Measurements from ENCODE around the gene ARX. TPM values are rescaled to one million over a fixed set of nuclear protein-coding genes. Genes with fewer than 3 reads are reported as not detected.

The ARX gene
- total RNA-seq, 2 donors from 2014 or later, result not detected

- no peaks in the 10 kb centered on the region for H3K36me3 ChIP-seq
These were observed 11.2 kb downstream of the ARX start for GRCh38 chrX:25004485-25005032.

DNA sequence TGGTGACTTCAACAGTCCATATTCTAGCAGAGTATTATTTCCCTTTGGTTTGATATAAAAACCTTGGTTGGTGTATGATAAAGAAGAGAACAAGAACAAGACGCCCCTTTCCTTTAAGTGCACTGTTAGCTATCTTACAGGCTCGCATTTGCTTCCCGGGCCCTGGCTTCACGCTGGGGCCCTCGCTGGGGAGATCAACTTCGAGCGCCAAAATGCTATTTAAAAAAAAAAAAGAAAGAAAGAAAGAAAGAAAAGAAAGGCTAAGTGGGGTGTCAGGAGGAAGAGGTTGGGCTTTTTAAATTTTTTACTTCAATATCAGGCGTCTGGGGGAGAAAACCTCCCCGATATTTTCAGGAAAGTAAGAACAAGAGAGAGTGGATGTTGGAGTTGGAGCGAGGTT, 11.7 kb downstream of the ARX start:
- peaks cover 6% of the 10 kb centered on the region for H3K27me3 ChIP-seq (replicated peaks; ENCODE audit: insufficient read depth)
- ATAC-seq (ENCODE audit: insufficient number of reproducible peaks, low FRiP score, low read depth) (no peak), DNase-seq (ENCODE audit: low spot score) (no peak)
- H3K36me3 ChIP-seq, result no peaks in the 10 kb centered on the region
- H3K27ac ChIP-seq, result no peak overlapping the region
- H3K4me1 ChIP-seq (ENCODE audit: control insufficient read depth in 1 of 2, low read depth in 2 of 2), result peaks cover 4 to 21% of the 10 kb centered on the region in 2 donors
- no peaks in the 10 kb centered on the region for H3K9me3 ChIP-seq
- TF ChIP-seq, protein P1, sequence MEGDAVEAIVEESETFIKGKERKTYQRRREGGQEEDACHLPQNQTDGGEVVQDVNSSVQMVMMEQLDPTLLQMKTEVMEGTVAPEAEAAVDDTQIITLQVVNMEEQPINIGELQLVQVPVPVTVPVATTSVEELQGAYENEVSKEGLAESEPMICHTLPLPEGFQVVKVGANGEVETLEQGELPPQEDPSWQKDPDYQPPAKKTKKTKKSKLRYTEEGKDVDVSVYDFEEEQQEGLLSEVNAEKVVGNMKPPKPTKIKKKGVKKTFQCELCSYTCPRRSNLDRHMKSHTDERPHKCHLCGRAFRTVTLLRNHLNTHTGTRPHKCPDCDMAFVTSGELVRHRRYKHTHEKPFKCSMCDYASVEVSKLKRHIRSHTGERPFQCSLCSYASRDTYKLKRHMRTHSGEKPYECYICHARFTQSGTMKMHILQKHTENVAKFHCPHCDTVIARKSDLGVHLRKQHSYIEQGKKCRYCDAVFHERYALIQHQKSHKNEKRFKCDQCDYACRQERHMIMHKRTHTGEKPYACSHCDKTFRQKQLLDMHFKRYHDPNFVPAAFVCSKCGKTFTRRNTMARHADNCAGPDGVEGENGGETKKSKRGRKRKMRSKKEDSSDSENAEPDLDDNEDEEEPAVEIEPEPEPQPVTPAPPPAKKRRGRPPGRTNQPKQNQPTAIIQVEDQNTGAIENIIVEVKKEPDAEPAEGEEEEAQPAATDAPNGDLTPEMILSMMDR (IDR thresholded peaks at IDR 0.05), result no peak
- no peak overlapping the region for H3K4me3 ChIP-seq

More at GRCh38 chrX:25004485-25005032, 11.2 kb downstream of the ARX start:
- Histone ChIP-seq H3K9me3 (no peaks in the 10 kb centered on the region), H3K4me1 (ENCODE audit: control insufficient read depth in 1 of 2, low read depth in 2 of 2) (peaks cover 4 to 21% of the 10 kb centered on the region in 2 donors), H3K27me3 (replicated peaks; ENCODE audit: insufficient read depth) (peaks cover 6% of the 10 kb centered on the region), H3K27ac (no peak overlapping the region), H3K4me3 (peak overlapping the region; percentile 42)
- no peak for ATAC-seq (ENCODE audit: insufficient number of reproducible peaks, low FRiP score, low read depth)
- DNase-seq (ENCODE audit: low spot score), result no peak
- TF ChIP-seq, protein P1 (IDR thresholded peaks at IDR 0.05), result no peak

- H3K27ac ChIP-seq, result no peak overlapping the region
These were observed 12.5 kb downstream of the ARX start for GRCh38 chrX:25003066-25003849.

DNA sequence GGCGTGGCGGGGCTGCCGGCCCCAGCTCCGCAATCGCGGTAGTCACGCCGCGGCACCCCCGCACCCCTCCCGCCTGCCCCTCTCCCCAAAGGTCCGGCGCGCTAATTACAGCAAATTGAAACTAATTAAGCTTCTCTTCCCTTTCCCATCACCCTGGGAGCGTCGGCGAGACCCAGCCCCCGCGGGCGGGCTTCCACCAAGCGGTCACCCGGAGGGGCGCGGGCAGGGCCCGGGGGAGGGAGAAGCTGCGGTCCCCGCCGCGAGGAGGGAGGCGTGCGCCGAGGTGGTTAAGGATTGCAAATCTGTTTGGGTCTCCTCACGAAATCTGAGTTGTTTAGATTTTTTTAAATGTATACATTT, 13.1 kb downstream of the ARX start:
- no peak for ATAC-seq (ENCODE audit: insufficient number of reproducible peaks, low FRiP score, low read depth)
- no peak overlapping the region for H3K27ac ChIP-seq
- H3K36me3 ChIP-seq, result no peaks in the 10 kb centered on the region
- H3K4me3 ChIP-seq, result no peak overlapping the region
- H3K4me1 ChIP-seq (ENCODE audit: control insufficient read depth in 1 of 2, low read depth in 2 of 2), result peaks cover 4 to 21% of the 10 kb centered on the region in 2 donors
- TF ChIP-seq, protein P1 (IDR thresholded peaks at IDR 0.05), result no peak
- H3K9me3 ChIP-seq, result no peaks in the 10 kb centered on the region
- no peak for DNase-seq (ENCODE audit: low spot score)
- H3K27me3 ChIP-seq (replicated peaks; ENCODE audit: insufficient read depth), result peaks cover under 1% of the 10 kb centered on the region

More at GRCh38 chrX:25003066-25003849, 12.5 kb downstream of the ARX start:
- Histone ChIP-seq H3K4me1 (ENCODE audit: control insufficient read depth in 1 of 2, low read depth in 2 of 2) (peaks cover 4 to 21% of the 10 kb centered on the region in 2 donors), H3K27me3 (replicated peaks; ENCODE audit: insufficient read depth) (peaks cover 6% of the 10 kb centered on the region), H3K4me3 (no peak overlapping the region), H3K9me3 (no peaks in the 10 kb centered on the region), H3K36me3 (no peaks in the 10 kb centered on the region)
- TF ChIP-seq, protein P1 (IDR thresholded peaks at IDR 0.05), result no peak
- ATAC-seq (ENCODE audit: insufficient number of reproducible peaks, low FRiP score, low read depth) (no peak), DNase-seq (ENCODE audit: low spot score) (no peak)

DNA sequence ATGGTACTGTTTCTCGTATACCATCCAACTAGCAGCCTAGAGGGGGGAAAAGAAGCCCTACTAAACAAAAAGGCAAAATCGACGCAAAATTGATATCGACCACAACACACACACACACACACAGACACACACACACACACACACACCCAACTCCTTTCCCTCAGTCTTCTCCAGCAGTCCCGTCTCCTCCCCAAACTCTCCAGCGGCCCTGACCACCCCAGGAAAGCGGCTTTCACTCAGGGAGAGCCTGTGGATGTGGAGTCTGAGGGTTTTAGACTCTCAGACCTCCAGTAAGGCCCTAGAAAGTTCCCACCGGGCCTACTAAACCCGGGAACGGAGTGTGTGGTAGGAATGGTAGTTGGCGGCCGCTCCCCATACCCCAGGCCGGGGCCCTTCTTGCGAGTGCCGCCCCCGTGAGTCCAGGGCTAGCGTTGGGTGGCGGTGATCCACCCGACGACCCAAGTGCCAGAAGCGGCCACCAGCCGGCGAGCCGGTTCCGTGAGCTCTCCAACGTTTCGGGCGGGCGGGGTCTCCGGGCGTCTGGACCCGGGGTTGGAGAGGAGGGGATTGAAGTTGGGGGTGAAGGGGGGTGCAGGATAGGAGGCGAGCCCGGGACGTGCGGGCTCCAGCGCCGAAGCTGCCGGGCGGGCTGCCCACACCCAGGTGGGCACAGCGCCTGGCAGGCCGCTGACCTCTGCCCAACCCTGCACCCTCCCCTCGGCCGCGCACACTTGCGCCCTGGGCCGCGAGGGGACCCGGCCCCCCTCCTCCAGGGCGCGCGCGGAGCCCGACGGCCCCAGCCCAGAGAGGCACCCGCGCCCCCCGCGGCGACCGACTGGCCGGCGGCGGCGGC, 13.7 kb downstream of the ARX start:
- no peak for DNase-seq (ENCODE audit: low spot score)
- H3K27ac ChIP-seq, result no peak overlapping the region
- H3K36me3 ChIP-seq, result no peaks in the 10 kb centered on the region
- H3K4me1 ChIP-seq (ENCODE audit: control insufficient read depth in 1 of 2, low read depth in 2 of 2), result peaks cover 4 to 16% of the 10 kb centered on the region in 2 donors
- TF ChIP-seq, protein P1 (IDR thresholded peaks at IDR 0.05), result no peak
- H3K27me3 ChIP-seq (replicated peaks; ENCODE audit: insufficient read depth), result no peaks in the 10 kb centered on the region
- no peak for ATAC-seq (ENCODE audit: insufficient number of reproducible peaks, low FRiP score, low read depth)
- H3K9me3 ChIP-seq, result no peaks in the 10 kb centered on the region
- no peak overlapping the region for H3K4me3 ChIP-seq
